GM18520 (cell line): Measurements from ENCODE around the gene SART3.
A peak's percentile ranks its signal among the peaks of the same experiment; 100 is the strongest.

Experiments
- ATAC-seq: cut with Tn5 transposase; IDR thresholded peaks from one replicate; pipeline ENCODE4 v1.9.1; 2021; ENCODE audit not compliant: unreplicated experiment

Gene SART3

DNA sequence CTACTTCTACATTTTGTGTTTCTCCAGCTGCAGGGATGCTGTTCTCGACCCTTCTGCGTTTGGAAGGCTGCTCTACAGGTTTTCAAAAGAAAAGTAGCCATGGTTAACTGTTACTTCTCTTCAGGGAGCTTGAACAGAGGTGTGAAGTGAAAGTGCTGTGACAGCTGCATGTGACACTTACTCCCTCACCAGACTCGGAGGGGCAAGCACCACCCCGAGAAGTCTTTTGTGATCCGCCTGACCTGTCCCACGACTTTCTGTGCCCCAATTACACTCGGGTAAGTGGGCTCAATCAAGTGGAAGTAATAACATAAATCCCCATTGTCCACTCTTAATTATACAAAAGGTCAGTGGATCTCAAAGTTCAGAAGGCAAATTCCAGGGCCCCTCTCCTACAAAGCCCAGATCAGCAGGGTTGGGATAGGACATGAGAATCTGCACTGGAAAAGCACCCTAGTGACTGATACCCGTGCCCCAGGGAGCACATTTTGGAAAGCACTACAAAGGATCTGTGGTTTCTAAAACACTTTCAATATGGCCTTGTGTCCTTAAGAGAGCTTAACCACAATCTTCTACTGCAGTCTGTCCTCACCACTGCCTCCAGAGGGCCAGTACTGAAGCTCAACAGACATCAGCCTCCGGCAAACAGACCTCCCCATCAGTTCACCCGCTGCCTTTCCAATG lies 34.3 kb downstream of the SART3 start:
- no peak for ATAC-seq

DNA sequence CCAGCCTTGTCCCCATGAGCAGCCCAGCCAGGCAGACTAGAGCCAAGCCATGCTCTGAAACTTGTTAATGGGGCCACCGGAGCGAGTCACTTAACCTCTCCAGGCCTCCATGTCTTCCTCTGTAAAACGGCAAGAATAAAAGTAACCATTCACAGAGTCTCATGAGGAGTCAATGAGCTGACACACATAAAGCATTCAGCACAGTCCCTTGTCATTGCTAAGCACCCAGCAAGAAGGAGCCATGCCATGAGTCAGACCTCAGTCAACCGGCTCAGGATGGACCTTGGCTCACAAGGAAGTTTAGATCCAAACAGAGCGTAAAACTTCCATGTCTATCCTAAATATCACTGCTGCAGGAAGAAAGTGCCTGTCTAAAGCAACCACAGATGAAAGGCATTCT lies 35.3 kb downstream of the SART3 start:
- ATAC-seq: no peak

DNA sequence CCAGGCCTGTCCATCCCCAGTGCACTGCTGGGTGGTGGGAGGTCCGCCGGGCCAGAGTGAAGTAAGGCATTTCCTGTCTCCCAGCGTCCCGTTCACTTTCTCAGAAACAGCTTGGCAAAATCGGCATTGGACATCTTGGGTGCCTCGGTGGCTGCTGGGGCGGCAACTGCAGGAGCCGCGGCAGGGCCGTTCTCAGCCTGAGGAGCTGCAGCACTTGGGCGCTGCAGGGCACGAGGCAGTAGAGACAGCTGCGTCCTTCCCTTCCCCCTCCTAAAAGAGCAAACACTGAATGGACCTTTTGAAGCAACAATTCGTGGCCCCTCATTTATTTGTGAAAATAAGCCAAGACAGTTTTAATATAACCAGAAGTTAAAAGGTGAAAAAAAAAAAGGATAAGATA lies 37.6 kb downstream of the SART3 start:
- ATAC-seq: no peak

DNA sequence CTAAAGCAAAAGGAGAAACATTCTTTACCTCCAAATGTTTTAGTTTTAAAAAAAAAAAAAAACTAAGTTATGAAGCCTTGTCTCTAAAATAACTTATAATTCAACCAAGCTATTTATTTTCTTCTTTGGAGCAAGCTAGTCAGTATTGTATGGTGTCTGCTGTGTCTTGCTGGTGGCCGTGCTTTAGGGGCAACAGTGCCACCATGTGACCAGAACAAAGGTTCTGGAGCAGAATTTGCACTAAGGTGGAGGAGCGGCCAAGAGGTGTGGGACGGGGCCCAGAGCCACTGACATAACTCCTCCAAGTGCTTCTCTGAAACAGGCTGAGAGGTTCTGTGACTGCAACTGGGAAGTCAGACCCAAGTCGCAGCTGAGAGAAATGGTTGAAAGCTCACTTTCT lies 41.4 kb downstream of the SART3 start:
- ATAC-seq: no peak

DNA sequence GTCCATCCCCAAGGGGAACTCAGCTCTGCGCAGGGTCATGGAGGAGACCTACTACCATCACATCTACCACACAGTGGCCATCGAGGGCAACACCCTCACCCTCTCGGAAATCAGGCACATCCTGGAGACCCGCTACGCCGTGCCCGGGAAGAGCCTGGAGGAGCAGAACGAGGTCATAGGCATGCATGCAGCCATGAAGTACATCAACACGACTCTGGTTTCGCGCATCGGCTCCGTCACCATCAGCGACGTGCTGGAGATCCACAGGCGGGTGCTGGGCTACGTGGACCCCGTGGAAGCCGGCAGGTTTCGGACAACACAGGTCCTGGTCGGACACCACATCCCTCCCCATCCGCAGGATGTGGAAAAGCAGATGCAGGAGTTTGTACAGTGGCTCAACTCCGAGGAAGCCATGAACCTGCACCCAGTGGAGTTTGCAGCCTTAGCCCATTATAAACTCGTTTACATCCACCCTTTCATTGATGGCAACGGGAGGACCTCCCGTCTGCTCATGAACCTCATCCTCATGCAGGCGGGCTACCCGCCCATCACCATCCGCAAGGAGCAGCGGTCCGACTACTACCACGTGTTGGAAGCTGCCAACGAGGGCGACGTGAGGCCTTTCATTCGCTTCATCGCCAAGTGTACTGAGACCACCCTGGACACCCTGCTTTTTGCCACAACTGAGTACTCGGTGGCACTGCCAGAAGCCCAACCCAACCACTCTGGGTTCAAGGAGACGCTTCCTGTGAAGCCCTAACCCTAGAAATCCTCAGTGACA lies 42.1 kb downstream of the SART3 start:
- ATAC-seq: no peak

DNA sequence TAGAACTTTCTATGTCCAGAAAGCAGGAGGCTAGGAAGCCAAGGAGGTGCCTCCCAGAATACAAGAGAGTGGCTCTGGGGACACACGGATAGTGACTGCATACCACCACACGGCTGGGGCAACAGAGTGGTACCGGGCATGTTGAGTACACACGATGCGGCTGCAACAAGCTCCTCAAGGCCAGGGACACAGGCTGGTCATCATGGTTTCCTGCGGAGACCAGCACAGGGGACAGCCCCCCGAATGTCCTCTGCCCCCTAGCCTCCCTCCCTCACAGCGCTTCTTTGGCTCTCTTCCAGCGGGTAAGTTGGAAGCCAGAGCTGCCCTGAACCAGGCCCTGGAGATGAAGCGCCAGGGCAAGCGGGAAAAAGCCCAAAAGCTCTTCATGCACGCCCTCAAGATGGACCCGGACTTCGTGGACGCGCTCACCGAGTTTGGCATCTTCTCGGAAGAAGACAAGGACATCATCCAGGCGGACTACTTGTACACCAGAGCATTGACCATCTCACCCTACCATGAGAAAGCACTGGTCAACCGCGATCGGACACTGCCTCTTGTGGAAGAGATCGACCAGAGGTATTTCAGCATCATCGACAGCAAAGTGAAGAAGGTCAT lies 42.8 kb downstream of the SART3 start:
- ATAC-seq: no peak

DNA sequence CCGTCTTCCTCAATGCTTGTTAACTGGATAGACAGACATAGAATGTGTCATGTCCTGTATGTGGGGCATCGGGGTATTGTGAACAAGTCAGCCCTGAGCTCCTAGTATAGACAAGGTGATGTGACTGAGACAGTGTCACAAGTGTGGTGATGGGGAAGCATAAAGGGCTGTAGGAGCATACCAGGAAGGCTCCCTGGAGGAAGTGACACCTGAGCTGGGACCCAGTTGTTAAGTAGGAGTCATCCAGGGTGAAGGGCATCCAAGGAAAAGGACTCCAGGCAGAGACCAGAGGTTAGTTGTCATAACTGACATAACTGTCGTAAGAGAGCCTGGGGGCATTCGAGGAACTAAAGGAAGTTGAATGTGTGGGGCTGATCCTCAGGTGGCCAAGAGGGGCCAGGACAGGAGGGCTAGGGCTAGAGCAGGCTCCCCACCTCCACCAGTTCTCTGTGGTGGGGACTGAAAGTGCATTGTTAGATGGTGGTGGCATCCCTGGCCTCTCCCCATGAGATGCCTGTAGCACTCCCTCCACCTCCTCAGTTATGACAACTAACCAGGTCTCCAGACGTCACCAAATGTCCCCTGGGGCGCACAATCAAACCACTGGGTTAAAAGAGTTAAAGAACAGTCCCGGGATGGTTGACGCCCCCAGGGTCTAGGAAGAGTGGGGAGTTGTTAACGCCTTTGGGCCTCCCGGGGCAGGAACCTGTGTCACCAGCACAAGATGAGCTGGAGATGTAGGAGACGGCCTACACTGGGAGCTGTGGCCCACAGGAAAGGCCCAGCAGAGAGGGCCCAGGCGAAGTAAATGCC lies 43.5 kb downstream of the SART3 start:
- ATAC-seq: no peak

DNA sequence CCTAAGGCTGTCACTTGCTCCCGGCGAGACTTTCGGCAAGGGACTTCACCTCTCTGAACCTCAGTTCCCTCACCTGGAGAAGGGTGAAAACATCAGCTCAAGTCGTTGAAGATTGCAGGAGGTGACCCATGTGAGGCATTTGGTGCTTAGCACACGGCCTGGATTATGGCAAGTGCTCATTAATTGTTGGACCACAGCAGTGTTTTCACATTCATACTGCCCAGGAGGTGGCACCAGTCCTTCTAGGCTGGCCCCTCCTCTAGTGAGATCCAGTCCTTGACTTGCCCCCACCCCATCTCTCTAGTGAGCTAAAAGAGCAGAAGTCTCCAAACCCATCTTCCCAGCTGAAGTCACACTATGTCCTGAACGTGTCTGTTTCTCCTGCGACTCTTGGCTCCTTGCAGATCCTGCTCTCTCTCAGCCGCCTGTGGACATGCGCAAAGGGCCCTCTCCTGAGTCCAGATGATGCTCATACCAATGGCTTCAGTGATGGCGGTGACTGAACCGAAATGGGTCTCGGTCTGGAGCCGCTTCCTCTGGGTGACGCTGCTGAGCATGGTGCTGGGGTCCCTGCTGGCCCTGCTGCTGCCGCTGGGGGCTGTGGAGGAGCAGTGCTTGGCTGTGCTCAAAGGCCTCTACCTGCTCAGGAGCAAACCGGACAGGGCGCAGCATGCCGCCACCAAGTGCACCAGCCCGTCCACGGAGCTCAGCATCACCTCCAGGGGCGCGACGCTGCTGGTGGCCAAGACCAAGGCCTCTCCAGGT lies 44.3 kb downstream of the SART3 start:
- no peak for ATAC-seq

DNA sequence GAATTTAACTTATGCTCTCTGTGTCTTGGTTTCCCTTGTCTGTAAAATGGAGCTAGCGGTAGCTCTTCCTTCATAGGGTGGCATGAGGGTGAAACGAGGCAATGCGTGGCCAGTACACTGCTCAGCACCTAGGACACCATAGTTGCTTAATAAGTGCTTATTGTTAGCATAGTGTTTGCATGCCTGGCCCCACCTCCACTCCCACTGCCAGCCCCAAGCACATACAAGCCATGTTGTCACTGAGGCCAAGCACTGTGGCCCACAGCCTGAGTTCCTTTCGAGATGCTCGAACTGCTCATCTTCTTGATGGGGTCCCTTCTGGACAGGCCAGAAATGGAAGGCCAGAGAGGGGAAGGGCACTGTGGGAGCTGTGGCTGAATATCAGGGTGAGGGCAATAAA lies 45.1 kb downstream of the SART3 start:
- no peak for ATAC-seq

DNA sequence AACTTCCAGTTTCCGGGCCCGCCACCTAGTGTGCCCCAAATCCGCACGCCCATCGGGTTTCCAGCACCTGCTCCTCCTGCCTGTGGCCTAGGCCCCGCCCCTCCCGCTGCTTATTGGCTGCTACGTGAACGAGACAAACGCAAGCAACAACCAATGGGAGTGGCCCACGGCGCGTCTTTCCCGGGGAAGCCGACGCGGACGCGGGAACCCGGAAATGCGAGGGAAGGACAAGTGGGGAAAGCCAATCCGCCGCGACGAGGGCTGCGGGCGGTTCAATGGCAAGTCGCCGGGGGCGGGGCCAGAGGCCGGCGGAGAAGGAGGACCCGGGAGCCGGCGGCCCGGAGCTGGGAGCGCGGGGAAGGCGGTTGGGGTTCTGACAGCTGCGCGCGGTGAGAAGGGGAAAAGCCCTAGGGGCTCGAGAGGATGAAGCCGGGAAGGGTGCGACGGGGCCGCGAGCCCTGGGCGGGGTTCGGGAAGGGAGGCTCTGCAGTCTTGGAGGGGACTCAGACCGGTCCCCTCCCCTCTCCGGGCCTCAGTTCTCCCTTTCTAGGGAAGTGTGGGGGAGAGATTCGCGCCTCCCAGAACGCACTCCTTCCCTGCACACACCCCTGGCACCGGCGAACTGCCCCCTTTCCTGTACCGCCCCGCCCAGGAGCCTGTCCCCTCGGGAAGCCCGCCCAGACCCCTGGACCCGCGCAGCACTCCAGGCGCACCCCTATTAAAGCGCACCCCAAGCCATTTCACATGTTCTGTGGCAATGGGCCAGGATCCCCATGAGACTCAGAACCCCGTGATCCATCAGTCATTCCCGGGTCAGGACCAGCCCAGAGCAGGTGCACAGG lies 45.8 kb downstream of the SART3 start, which contains the start of gene FICD:
FICD (plus strand) TSS at position 305 of the 842 bp plus-strand sequence. CDS start 1,696 bp downstream, outside the sequence.
- ATAC-seq: peak; percentile 91

DNA sequence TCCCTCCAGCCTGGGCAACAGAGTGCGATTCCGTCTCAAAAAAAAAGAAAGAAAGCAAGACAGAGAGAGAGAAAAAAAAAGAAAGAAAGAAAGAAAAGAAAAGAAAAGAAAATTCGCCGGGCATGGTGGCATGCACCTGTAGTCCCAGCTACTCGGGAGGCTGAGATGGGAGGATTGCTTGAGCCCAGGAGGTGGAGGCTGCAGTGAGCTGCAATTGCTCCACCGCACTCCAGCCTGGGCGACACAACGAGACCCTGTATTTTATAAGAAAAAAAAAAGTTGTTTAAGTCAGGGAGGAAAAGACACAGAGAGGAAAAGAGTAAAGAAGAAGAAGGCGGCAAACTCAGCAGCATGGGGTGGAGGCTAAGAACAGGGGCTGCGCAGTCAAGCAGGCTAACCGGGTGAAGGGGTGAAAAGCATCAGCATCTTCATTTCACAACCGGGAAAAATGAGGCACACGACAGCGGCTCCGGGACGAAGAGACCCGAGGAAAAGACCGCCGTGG lies 46.5 kb downstream of the SART3 start:
- no peak for ATAC-seq

DNA sequence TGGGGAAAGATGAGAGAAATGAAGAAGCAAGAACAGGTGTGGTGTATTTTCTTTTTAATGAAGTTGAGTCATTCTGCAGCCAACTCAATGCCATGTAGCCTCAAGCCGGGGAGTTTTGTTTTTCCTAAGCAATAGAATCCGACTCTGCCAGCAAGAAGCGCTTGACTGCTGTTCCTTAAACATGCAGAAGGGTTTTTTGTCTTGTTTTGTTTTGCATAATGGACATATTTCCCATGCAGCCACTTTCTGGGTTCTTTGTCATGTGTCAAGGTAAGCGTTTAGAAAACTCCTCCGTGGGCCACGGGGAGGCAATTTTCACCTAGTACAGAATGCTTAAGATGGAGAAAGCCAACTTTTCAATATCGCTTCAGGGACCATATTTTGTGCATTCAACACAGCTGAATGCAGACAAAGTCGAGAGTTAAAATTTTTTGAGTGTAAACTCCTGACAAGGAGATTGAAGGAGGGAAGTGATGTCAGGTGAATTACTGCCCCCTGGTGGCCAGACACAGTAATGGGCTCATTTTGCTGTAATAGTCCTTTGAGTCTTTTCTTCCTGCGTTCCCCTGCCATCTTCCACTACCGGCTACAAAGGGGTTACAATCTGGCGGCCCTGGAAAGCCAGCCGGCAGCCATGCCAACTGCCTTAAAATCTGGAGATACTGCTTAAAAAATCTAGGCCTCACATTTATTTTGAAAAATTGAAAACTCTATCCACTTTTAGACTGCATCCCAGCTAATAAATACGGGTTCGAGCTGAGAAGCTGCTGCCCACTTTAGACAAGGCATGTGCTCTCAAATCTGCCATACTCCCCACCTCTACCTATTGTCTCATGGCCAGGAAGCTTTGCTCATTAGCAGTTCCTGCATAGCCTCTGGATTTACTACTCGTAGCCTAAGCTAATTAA lies 49.1 kb downstream of the SART3 start:
- no peak for ATAC-seq

DNA sequence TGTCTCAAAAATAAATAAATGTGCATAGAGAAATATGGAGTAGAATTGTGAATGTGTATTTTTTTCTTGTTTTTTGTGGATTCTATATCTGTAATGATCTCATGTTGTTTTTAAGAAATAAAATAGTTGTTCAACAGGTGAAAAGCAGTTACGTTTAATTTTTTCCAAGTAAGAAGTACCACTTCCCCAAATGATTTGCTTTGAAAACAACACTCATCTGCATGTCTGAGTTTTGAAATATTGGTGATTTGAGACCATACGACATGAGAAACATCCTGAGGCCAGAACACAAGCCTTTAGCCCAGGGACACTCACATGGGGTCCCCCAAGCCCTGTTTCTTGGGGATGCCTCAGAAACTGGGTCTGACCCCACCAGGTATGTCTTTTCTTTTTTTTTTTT lies 50.1 kb downstream of the SART3 start:
- ATAC-seq: no peak

DNA sequence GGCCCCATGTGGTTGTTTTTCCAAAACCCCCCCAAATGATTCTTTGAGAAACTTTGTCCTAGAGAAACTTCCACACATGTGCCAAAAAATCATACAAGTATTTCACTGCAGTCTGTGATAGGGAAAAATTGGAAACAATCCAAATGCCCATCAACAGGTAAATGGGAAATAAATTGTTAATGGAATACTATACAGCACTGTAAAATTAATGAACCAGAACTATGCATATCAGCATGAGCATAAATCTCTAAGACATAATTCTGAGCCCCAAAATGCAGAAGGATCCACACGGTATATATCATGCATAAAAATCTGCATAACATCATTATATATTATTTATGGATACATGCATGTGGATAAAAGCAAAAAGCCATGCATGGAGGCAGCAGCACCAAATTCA lies 51.2 kb downstream of the SART3 start:
- no peak for ATAC-seq

DNA sequence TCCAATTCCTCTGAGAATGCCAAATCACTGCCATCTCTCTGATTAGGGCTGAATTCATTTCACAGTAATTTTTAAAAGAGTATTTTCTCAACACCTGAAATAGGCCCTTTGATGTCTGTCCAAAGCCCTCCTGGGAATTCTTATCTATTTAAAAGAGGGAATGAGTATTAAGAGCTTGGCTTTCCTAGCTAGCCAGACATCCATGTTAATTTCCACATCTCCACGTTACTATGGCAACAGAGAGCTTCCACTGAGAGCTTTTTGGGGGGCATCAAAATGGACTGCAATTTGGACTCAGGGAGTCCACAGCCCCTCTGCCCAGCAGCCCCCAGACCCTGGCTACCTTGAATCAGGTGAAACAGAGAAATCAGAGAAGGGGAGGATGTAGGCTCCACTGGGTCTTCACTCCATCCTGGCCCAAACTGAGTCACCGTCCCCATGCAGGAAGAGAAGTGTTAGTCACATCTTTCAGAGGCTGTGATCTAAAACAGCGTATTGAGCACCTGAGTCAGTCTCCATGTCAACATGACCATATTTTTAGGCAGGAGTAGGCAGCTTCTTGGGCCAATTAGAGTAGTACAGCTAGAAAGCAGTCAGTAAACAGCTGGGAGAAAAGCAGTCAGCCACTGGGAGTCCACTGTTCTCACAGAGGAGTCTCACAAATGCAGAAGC lies 52.9 kb downstream of the SART3 start:
- ATAC-seq: no peak

DNA sequence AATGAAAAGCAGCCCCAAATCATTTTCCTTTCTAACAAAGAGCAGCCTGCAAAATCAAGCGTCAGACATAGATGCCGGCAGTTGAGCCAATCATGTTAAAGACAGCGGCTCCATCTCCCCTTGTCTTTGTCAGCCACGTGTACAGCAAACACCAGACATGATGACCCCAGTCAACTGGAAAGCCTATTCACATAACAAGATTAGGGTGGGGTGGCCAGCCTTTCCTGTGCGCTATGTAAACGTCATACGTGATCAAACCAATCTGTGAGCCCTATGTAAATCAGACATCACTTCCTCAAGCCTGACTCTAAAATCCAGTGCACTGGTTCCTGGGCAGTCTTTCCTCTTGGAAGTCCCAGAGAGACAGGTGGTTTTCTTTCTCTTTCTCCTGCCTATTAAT lies 55.8 kb downstream of the SART3 start:
- no peak for ATAC-seq

DNA sequence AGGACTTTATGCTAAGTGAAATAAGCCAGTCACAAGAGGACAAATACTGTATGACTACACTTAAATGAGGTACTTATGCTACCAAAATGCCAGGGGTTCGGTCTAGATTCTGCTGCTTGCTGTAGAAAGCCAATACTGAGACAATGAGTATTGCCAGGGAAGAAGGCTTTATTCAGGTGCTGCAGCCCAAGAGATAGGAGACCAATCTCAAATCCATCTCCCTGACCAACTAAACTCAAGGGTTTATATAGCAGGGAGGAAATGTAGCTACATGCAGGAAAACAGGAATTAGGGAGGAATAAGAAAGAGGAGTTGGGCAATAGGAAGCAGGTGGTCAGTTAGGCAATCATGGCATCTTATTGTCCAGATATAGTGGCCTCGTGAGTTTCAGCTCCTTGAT lies 58.1 kb downstream of the SART3 start:
- ATAC-seq: no peak

DNA sequence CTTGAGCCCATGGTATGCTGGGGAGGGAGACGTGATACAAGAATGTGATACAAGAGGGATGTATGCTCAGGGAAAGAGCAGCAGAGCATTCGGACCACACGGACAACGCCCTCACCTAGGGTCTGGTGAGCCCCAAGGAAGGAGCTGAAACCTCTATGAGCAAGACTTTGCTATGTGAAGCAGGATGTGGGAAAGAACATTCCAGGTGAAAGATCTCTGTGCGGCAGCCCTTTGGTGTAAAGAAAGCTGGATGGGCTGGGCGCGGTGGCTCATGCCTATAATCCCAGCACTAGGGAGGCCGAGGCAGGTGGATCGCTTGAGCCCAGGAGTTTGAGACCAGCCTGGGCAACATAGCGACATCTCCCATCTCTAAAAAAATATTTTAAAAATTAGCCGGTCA lies 62.8 kb downstream of the SART3 start:
- ATAC-seq: no peak
